Right renal pelvis (tissue), 4 donors: Measurements from ENCODE around the gene UBE2M. TPM values are rescaled to one million over a fixed set of nuclear protein-coding genes. Genes with fewer than 3 reads are reported as not detected.
"Not testable (repeated sequence)": the region's sequence is repeated elsewhere in the genome, so short reads cannot be mapped to it uniquely, and the experiment has no call there.

Experiments
- DNase-seq, 4 donors: peaks; one replicate each; pipeline ENCODE4 v3.0.0-alpha.2; 2013; ENCODE audit warnings: low read depth in 4 of 4, low spot score in 3 of 4, missing footprints in 1 of 4
- polyA plus RNA-seq, 4 donors: library from polyadenylated mRNA; unstranded; fragments of 120-200 nt; gene quantifications; one replicate each; pipeline ENCODE4 v1.2.1, GENCODE V29; 2013; ENCODE audit not compliant: insufficient read length in 4 of 4

The UBE2M gene
- polyA plus RNA-seq, 4 donors, result 86.2 to 101 (median 94.1) TPM

GRCh38 chr19:58515259-58515658 is 43.2 kb downstream of the UBE2M start:
- DNase-seq, result no peak

DNA sequence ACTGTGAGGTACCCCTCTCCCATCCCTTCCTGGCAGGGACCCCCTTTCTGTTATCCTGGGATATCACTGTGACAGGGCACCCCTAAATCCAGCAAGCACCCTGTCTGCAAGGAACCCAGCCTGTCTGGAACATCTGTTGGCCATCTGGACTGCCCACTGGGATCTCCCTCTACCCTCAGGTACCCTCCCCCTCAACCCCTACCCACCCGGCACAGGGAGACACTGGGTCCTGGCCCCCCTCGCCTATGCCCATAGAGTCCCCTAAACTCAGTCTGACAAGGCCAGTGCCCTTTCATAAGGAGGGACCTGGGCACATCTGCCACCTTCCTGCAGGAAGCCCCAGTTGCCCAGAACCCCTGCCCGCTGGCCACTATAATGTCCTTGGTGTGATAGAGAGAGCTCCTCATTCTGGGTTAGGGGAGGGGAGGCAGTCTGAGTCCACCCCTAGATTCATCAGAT is 43.8 kb downstream of the UBE2M start:
- no peak for DNase-seq

DNA sequence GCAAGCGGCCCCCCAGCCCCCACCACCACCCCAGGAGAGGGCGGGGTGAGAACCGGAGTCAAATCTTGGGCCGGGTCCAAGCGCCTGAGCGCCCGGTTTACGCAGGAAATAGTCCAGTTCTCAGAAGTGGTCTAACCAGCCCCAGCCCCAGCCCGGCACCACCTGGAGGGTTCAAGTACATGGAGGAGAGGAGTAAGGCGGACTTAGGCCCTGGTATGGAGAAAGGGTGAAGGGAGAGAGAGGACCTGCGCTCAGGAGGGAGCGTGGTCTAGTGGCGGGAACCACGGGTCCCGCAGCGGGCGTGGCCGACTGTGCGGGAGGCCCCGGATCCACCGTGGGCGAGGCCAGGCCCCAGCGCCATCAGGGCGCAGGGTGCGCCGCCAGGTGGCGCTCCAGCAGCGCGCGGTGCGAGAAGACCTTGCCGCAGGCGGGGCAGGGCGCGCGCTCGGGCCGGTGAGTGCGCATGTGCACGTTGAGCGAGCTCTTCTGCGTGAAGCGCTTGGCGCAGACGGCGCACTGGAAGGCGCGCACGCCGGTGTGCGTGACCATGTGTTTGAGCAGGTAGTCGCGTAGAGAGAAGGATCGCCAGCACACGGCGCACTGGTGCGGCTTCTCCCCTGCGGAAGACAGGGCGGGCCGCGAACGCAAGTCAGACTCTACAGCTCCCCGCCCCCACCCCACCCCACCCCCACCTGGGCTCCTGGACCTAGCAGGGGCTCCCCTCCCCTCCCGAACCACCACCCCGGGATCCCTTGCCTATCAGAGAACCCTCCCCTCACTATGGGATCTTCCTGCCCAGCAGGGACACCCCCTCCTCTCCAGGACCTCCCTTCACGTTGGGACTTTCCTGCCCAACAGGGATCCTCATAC is 44.5 kb downstream of the UBE2M start:
- peak; percentile 63 to 86 (median 79) for DNase-seq

DNA sequence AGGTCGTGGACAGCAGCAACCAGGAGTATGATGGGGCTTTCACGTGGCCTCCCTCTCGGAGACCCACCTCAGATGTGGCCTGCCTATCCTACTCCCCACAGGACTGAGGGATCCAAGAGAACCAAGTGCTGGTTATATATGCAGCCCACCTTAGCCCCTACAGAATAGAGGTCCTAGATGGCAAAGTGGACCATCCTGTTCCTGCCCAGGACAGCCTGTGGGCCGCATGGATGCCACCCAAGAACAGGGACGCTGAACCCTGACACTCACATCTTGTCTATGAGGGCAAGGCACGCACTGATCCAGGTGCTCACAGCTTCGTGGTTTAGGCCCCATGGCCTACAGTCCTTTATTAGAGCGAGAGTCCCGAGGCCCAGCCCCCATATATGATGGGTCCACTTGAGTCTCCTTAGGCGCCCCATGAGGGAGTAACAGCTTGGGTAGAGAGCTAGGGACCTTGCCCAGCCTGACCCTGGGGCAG is 45.2 kb downstream of the UBE2M start:
- DNase-seq, result no peak

DNA sequence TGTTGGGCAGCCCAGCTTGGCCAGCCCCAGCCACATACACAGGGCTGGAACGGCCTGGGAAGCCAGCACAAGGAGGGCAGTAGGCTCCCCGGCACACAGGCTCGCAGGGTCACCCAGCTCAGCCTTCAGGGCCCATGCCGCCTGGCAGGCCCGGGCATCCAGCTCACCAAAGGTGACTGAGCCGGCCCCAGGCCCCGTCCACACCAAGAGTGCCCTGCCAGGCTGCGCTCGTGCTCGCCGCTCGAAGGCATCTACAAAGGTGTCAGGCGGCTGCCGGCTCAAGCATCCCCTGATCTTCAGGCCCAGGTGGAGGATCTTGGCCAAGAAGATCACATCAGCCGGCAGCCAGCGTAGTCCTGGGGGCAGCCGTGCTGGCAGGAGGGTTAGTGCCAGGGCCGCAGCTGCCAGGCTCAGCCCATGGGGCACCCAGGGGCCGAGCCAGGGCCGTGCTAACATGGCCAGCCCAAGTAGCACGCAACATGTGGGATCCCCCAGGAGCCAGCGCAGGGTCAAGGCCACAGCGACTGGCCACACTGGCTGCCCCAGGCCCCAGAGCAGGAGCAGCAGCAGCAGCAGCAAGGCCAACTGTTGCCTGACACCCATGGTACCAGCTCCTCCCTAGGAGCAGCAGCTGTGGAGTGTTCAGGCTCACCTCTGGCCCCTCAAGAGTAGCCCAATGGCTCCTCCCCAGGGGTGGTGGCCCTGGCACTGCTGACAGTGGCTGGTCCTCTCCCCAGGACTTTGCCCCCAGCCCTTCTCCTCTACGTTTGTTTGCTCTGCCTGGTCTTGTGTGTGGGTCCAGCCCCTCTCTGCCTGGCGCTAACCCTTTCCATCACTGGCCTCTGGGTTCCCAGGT is 46.8 kb downstream of the UBE2M start, which contains the start of gene SLC27A5:
Gene SLC27A5, minus strand, starts transcription at position 640 of the 856 bp plus-strand sequence. Its CDS starts 37 bp downstream, at position 603.
- no peak for DNase-seq

DNA sequence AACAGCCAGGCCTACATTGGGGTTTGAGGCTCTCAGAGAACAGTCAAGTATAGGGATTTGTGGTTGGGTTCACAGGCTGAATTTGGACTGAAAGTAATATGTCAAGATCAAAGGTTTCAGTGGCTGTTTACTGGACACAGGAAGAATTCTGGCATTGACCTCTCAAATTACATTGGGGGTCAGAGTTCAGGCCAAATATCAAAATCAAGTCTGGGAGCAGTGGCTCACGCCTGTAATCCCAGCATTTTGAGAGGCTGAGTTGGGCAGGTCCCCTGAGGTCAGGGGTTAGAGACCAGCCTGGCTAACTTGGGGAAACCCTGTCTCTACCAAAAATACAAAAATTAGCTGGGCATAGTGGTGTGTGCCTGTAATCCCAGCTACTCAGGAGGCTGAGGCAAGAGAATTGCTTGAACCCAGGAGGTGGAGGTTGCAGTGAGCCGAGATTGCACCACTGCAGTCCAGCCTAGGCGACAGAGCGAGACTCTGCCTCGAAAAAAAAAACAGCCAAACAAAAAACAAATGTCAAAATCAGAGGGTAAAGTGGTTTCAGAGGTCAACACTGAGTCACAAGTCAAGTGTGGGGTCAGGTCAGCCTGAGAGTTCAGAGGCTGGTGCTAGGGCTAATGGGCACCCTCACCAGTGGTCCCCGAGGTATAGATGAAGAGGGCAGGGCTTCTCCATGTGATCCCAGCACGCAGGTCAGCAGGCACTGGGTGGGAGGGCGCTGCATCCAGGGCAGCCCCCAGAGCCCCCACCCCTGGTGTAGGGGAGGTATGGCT is 48.1 kb downstream of the UBE2M start:
- DNase-seq, result no peak

DNA sequence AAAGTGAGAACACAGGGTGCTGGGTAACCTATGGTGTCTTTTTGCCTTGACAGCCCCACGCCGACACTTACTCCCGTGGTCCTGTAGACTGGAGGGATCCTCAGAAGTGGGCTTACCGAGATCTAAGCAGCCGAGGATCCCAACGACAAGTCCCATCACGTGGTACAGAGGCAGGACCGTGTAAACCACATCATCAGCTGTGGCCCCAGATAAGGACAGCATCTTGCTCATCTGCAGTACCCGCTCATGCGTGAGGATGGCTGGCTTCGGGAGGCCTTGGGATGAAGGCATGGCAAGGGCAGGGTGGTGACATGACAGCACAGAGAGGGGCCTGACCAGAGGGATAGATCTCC is 48.7 kb downstream of the UBE2M start:
- no peak for DNase-seq

DNA sequence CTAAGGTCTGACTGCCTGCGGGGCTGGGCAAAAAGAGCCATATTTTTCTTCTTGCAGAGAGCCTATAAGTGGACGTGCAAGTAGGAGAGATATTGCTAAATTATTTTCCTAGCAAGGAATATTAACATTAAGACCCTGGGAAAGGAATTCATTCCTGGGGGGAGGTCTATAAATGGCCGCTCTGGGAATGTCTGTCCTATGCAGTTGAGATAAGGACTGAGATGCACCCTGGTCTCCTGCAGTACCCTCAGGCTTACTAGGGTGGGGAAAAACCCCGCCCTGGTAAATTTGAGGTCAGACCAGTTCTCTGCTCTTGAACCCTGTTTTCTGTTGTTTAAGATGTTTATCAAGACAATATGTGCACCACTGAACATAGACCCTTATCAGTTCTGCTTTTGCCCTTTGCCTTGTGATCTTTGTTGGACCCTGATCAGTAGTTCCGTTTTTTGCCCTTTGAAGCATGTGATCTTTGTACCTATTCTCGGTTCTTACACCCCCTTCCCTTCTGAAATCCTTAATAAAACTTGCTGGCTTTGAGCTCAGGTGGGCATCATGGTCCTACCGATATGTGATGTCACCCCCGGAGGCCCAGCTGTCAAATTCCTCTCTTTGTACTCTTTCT is 50.7 kb downstream of the UBE2M start:
- DNase-seq, result not testable (repeated sequence)

Other genes starting within 250 kb of the UBE2M start
- gene ZSCAN22, start 231.6 kb downstream of the UBE2M start, polyA plus RNA-seq, result 1 to 10 TPM; 3.4 to 3.8 (median 3.5) TPM
- 1 to 10 TPM in 1 of 4 donors, under 1 TPM in 3; 0.39 to 2.7 (median 0.93) TPM for gene A1BG, start 205.1 kb downstream of the UBE2M start, polyA plus RNA-seq
- 1 to 10 TPM; 3.3 to 5.7 (median 3.9) TPM for gene ZNF497, start 195.9 kb downstream of the UBE2M start, polyA plus RNA-seq
- gene ZNF837, start 177.6 kb downstream of the UBE2M start, polyA plus RNA-seq, result 1 to 10 TPM; 2.1 to 5.3 (median 2.8) TPM
- 1,000 to 10,000 TPM in 1 of 4 donors, 100 to 1,000 TPM in 3; 816 to 1,178 (median 906) TPM for gene RPS5, start 171.3 kb downstream of the UBE2M start, polyA plus RNA-seq
- under 1 TPM in 1 of 4 donors, not detected in 3; 0.10 TPM for gene RNF225, start 163.0 kb downstream of the UBE2M start, polyA plus RNA-seq
- 10 to 100 TPM; 12.3 to 14.6 (median 13.6) TPM for gene ZNF584, start 150.0 kb downstream of the UBE2M start, polyA plus RNA-seq
- 10 to 100 TPM; 11.9 to 16.2 (median 15.2) TPM for gene ZNF132, start 118.5 kb downstream of the UBE2M start, polyA plus RNA-seq
- 1 to 10 TPM; 4.7 to 6.2 (median 5.3) TPM for gene ZNF324B, start 107.0 kb downstream of the UBE2M start, polyA plus RNA-seq
- 10 to 100 TPM in 2 of 4 donors, 1 to 10 TPM in 2; 8.6 to 11.4 (median 9.8) TPM for gene ZNF324, start 91.5 kb downstream of the UBE2M start, polyA plus RNA-seq
- gene ZNF446, start 82.3 kb downstream of the UBE2M start, polyA plus RNA-seq, result 10 to 100 TPM; 14.4 to 19.0 (median 15.5) TPM
- gene SLC27A5, start 46.6 kb downstream of the UBE2M start, polyA plus RNA-seq, result 10 to 100 TPM in 2 of 4 donors, 1 to 10 TPM in 2; 8.6 to 12.3 (median 10.2) TPM
- gene ZBTB45, start 38.8 kb downstream of the UBE2M start, polyA plus RNA-seq, result 10 to 100 TPM in 3 of 4 donors, 1 to 10 TPM in 1; 9.4 to 16.7 (median 11.4) TPM
- 100 to 1,000 TPM; 677 to 796 (median 712) TPM for gene TRIM28, start 14.5 kb downstream of the UBE2M start, polyA plus RNA-seq
- 100 to 1,000 TPM; 113 to 135 (median 118) TPM for gene CHMP2A, start 3.5 kb downstream of the UBE2M start, polyA plus RNA-seq
- 10 to 100 TPM; 28.3 to 37.3 (median 32.0) TPM for gene MZF1, start 14.7 kb upstream of the UBE2M start, polyA plus RNA-seq